Panc1 (cell line): Measurements from ENCODE around the gene ETFA.

Experiments used
- POLR2AphosphoS5 ChIP-seq: IDR thresholded peaks from 2 replicates; pipeline ENCODE4 v1.6.1; 2012; ENCODE audit warnings: mild to moderate bottlenecking, low read depth, low read length, moderate library complexity
- SIN3A ChIP-seq: IDR thresholded peaks from 2 replicates; pipeline ENCODE4 v1.6.1; 2012; ENCODE audit warnings: low read depth, mild to moderate bottlenecking, low read length, moderate library complexity, borderline replicate concordance; ENCODE audit not compliant: insufficient read depth
- TCF7L2 ChIP-seq: IDR thresholded peaks from 2 replicates; pipeline ENCODE4 v1.6.1; 2011; ENCODE audit warnings: mild to moderate bottlenecking, low read depth, low read length, inconsistent platforms
- TF ChIP-seq, protein P1 (sequence below): fragments of 450-650 bp; IDR thresholded peaks from 2 replicates; pipeline ENCODE4 v1.5.1; 2017; ENCODE audit warnings: mild to moderate bottlenecking
- TF ChIP-seq, protein P2 (sequence below), 2 experiments: IDR thresholded peaks; 2 replicates each; pipeline ENCODE4 v1.6.1; 2011 to 2012; ENCODE audit warnings: low read depth in 2 of 2, control low read depth in 1 of 2, low read length in 1 of 2, mild to moderate bottlenecking in 1 of 2, moderate library complexity in 1 of 2; ENCODE audit not compliant: insufficient read depth in 1 of 2

DNA sequence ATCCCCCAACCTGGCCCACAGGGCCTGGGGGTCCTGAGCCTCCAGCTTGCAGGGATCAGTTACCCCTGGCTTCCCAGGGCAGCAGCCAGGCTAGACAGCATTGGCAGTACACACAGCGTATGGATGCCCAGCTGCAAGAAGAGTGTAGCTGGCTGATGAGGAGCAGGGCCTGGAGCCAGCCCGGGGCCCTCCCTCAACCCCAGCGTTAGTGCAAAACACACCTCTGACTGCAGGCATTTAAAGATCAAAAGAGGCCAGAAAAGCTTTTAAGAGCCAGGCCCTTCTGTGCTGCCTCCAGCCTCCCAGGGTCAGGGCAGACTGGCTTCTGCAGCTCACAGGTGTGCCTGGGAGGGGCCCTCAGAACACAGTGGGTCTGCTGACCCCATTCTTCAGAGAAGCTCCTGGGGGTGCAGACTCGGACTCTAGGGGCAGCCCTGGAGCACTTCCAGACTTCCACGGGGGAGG, 110.6 kb downstream of the ETFA start:
- TF ChIP-seq, protein P1, sequence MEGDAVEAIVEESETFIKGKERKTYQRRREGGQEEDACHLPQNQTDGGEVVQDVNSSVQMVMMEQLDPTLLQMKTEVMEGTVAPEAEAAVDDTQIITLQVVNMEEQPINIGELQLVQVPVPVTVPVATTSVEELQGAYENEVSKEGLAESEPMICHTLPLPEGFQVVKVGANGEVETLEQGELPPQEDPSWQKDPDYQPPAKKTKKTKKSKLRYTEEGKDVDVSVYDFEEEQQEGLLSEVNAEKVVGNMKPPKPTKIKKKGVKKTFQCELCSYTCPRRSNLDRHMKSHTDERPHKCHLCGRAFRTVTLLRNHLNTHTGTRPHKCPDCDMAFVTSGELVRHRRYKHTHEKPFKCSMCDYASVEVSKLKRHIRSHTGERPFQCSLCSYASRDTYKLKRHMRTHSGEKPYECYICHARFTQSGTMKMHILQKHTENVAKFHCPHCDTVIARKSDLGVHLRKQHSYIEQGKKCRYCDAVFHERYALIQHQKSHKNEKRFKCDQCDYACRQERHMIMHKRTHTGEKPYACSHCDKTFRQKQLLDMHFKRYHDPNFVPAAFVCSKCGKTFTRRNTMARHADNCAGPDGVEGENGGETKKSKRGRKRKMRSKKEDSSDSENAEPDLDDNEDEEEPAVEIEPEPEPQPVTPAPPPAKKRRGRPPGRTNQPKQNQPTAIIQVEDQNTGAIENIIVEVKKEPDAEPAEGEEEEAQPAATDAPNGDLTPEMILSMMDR = no peak
- no peak for TF ChIP-seq POLR2AphosphoS5
- TF ChIP-seq, protein P2, sequence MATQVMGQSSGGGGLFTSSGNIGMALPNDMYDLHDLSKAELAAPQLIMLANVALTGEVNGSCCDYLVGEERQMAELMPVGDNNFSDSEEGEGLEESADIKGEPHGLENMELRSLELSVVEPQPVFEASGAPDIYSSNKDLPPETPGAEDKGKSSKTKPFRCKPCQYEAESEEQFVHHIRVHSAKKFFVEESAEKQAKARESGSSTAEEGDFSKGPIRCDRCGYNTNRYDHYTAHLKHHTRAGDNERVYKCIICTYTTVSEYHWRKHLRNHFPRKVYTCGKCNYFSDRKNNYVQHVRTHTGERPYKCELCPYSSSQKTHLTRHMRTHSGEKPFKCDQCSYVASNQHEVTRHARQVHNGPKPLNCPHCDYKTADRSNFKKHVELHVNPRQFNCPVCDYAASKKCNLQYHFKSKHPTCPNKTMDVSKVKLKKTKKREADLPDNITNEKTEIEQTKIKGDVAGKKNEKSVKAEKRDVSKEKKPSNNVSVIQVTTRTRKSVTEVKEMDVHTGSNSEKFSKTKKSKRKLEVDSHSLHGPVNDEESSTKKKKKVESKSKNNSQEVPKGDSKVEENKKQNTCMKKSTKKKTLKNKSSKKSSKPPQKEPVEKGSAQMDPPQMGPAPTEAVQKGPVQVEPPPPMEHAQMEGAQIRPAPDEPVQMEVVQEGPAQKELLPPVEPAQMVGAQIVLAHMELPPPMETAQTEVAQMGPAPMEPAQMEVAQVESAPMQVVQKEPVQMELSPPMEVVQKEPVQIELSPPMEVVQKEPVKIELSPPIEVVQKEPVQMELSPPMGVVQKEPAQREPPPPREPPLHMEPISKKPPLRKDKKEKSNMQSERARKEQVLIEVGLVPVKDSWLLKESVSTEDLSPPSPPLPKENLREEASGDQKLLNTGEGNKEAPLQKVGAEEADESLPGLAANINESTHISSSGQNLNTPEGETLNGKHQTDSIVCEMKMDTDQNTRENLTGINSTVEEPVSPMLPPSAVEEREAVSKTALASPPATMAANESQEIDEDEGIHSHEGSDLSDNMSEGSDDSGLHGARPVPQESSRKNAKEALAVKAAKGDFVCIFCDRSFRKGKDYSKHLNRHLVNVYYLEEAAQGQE (IDR thresholded peaks at IDR 0.05; ENCODE audit: insufficient read depth in 1 of 2, low read depth in 2 of 2, low read length in 1 of 2) = no peak
- TF ChIP-seq TCF7L2 = no peak
- no peak for TF ChIP-seq SIN3A
